D721Med (cell line): ENCODE results near the gene LONRF3.
"Not testable (repeated sequence)": the region's sequence is repeated elsewhere in the genome, so short reads cannot be mapped to it uniquely, and the experiment has no call there.

ENCODE experiments used
- DNase-seq: peaks from one replicate; pipeline ENCODE4 v3.0.0; 2011; ENCODE audit warnings: low spot score; ENCODE audit not compliant: insufficient read length
- FAIRE-seq: peaks from 2 replicates; lab custom pipeline; 2011; peaks lifted over from hg19 to GRCh38; lab: Jason Lieb, UNC
- CTCF ChIP-seq: IDR thresholded peaks from 2 replicates; pipeline ENCODE4 v1.5.1; 2012; ENCODE audit warnings: mild to moderate bottlenecking, control low read depth; ENCODE audit not compliant: insufficient read depth; ENCODE audit errors: missing control alignments

The LONRF3 gene

GRCh38 chrX:119017077-119017476 is 42.7 kb downstream of the LONRF3 start:
- DNase-seq (no peak), FAIRE-seq (no peak)
- TF ChIP-seq CTCF, result no peak

- DNase-seq (no peak), FAIRE-seq (no peak)
- TF ChIP-seq CTCF, result no peak
Observed at GRCh38 chrX:119025900-119026299, 51.5 kb downstream of the LONRF3 start.

- FAIRE-seq, DNase-seq: not testable (repeated sequence)
Observed at GRCh38 chrX:119026344-119026743, 51.9 kb downstream of the LONRF3 start.

DNA sequence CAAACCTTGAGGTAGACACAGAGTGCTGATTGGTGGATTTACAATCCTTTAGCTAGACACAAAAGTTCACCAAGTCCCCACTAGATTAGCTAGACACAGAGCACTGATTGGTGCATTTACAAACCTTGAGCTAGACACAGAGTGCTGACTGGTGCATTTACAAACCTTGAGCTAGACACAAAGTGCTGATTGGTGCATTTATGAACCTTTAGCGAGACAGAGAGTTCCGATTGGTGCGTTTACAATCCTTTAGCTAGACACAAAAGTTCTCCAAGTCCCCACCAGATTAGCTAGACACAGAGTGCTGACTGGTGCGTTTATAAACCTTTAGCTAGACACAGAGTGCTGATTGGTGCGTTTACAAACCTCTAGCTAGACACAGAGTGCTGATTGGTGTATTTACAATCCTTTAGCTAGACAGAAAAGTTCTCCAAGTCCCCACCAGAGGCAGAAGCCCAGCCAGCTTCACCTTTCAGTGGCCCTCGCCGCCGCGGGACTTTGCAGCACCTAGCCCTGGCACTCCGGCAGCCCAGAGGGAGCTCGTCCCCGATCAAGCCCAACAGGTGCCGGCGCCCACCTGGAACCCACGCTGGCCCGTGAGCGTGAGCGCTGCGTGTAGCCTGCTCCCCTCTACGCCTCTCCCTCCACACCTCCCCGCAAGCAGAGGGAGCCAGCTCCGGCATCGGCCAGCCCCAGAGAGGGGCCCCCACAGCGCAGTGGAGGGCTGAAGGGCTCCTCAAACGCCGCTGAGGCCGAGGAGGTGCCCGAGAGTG is 53.7 kb downstream of the LONRF3 start:
- not testable (repeated sequence) for FAIRE-seq, DNase-seq

DNA sequence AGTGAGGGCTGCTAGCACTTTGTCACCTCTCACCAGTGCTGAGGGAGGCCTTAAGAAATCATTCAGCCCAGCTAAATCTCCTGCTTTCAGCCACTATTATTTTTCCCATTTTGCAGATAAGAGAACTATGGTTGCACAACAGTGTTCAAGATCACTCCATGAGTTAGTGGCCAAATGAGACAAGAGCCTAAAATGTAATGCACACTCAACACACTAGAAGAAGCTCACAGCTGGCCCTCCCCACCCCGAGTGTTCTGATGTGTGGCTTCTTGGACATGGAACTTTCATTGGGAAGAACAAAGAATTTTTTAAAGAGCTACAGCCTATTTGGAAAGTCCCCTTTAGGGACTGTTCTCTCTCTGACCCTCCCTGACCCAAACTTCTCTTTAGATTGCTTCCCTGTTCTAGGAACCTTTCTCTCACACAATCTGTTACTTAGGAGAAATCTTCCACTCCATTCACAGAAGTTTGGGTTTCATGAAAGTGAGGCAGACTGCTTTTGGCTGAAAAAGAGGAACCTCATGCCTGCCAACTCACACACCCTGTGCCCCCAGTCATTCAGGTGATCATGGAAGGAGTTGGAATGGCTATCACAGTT is 54.4 kb downstream of the LONRF3 start:
- FAIRE-seq, result no peak
- no peak for TF ChIP-seq CTCF
- DNase-seq, result no peak

- not testable (repeated sequence) for DNase-seq, FAIRE-seq
Observed at GRCh38 chrX:119029656-119030055, 55.2 kb downstream of the LONRF3 start.

DNA sequence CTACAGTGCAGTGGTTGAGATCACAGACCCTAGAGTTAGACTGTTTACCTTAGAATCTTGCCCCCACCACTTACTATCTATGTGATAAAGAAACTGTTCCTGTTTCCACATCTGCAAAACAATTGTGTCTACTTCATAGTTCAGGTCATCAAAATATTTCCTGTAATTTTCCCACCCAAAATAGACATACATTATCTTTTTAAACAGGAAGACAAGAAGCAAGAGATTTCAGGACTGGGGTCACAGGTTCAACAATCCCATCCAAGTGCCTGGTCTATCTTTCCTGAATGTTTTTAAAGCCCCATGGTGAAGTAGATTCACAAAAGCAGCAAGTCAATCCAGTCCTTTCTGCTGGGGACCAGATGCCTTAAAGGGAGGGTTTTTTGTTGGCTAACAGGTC is 56.6 kb downstream of the LONRF3 start:
- FAIRE-seq (no peak), DNase-seq (no peak)
- no peak for TF ChIP-seq CTCF

DNA sequence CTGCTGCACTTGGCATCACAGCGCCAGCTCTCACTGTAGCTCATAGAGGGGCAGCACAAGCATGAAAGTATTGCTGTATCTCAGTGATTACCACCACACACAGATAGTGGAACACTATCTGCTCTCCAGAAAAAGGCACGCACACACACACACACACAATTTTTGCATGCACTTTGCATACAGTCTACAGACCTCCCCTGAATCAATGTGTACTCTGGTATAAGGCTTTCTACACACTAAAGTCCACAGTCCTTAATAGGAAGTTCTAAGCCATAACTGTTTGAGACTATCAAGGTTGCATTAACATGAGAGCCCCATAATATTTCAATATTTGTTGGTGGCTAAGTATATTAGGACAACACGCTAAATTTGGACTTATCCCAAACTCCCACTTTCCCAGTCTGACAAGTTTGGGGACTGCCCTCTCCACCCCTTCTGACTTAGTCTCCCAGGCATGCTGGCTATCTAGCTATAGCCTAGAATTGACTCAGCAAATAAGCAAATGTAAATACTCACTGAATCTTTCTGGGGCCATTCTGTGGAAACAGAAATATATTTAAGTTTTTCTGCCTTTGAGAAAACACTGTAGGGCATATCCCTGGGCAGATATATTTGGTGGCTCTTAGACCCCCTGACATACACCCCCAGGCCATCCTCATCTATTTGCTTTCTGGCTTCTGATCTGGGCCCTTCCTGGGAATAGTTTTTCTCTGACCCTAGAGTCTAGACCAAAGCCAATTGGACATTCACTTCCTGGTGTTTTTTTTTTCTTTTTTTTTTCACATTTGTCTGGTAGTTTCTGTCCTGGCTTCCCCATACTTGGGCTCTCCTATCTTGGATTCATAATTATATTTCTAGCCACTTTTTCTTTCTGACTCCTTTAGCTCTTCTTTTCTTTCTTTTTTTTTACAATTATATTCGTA is 62.0 kb downstream of the LONRF3 start:
- DNase-seq, result no peak
- FAIRE-seq, result no peak
- TF ChIP-seq CTCF, result no peak
